Measurements from ENCODE around the gene DUSP18. TPM values are rescaled to one million over a fixed set of nuclear protein-coding genes. Genes with fewer than 3 reads are reported as not detected.

Gene DUSP18
- total and polyA plus RNA-seq, 12 donors, result 1.5 to 6.3 (median 2.5) TPM

- no peak overlapping the region for H3K4me3 ChIP-seq
- H3K36me3 ChIP-seq, result no peaks in the 10 kb centered on the region
- intact Hi-C loops (cut with DNase I), result no loop called here
- TF ChIP-seq, protein P1, sequence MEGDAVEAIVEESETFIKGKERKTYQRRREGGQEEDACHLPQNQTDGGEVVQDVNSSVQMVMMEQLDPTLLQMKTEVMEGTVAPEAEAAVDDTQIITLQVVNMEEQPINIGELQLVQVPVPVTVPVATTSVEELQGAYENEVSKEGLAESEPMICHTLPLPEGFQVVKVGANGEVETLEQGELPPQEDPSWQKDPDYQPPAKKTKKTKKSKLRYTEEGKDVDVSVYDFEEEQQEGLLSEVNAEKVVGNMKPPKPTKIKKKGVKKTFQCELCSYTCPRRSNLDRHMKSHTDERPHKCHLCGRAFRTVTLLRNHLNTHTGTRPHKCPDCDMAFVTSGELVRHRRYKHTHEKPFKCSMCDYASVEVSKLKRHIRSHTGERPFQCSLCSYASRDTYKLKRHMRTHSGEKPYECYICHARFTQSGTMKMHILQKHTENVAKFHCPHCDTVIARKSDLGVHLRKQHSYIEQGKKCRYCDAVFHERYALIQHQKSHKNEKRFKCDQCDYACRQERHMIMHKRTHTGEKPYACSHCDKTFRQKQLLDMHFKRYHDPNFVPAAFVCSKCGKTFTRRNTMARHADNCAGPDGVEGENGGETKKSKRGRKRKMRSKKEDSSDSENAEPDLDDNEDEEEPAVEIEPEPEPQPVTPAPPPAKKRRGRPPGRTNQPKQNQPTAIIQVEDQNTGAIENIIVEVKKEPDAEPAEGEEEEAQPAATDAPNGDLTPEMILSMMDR (IDR thresholded peaks at IDR 0.05), result no peak
- peaks cover 0 to under 1% (median 0%) of the 10 kb centered on the region in 9 donors for H3K4me1 ChIP-seq
- H3K27ac ChIP-seq, result no peak overlapping the region
- WGBS, 2 donors, result 68 to 78% methylated on average over 9 of the region's 9 CpGs
- DNase-seq (no peak), ATAC-seq (no peak)
- no peaks in the 10 kb centered on the region for H3K9me3 ChIP-seq
- peaks cover 0 to 8% (median 0%) of the 10 kb centered on the region in 7 donors for H3K27me3 ChIP-seq
These were observed 7.8 kb upstream of the DUSP18 start for GRCh38 chr22:30675436-30675835.

DNA sequence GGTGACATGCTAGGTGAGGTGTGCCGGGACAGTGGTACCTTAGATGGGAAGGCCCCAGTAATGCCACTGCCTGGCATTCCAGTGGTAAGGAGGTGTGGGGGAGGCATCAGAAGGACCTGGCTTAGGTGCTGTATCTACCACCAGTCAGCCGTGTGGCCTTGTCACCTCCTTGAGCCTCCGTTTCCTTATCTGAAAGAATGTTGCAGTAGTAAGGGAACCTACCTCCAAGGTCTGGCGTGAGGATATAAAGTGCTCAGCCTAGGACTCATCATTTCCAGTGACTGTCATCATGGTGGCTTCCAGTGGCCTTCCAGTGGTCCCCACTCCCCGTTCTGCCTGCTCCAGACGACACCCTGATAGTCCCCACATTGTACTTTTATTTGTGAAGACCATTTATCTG, 6.8 kb upstream of the DUSP18 start:
- Histone ChIP-seq H3K4me3 (no peak overlapping the region), H3K27me3 (peaks cover 0 to 8% (median 0%) of the 10 kb centered on the region in 7 donors), H3K36me3 (no peaks in the 10 kb centered on the region), H3K27ac (no peak overlapping the region), H3K9me3 (no peaks in the 10 kb centered on the region), H3K4me1 (no peaks in the 10 kb centered on the region)
- ATAC-seq (no peak), DNase-seq (no peak)
- intact Hi-C loops (cut with DNase I), result no loop called here
- 86 to 91% methylated on average over 6 of the region's 6 CpGs for WGBS, 2 donors
- TF ChIP-seq, protein P1 (IDR thresholded peaks at IDR 0.05), result no peak

DNA sequence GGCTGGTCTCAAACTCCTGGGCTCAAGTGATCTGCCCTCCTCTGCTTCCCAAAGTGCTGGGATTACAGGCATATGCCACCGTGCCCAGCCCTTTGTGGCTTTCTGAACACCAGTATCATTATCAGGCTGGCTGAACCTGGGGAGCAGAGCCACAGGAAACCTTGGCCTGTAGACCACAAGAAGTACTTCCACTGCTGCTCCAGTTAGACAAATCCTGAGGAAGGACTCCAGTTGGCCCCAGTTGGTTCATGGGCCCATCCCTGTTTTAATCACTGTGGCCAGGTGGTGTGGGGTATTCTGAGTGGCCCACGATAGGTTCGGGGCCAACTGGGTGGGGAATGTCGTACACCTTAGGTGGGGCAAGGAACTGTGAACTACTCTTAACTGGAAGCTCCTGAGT, 5.5 kb upstream of the DUSP18 start:
- intact Hi-C loops (cut with DNase I), result no loop called here

DNA sequence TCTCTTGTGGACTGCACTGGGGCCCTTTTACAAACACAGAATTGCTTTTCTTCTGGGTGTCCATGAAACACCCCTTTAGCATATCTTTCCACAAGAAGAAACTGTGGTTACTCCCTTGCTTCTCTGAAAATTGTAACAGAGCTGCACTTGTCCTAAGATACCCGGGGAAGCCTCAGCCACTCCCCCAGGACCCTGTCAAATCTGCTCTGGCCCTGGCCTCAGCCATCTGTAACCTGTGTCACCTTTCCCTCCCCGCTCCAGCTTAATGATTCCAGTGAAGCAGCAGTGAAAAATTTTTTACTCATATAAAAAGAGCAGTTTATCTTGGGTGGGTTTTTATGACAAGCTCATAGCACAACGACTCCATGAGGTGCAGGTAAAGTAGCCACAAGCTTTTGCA, 3.4 kb upstream of the DUSP18 start:
- TF ChIP-seq, protein P1 (IDR thresholded peaks at IDR 0.05), result no peak
- H3K27ac ChIP-seq, result no peak overlapping the region
- 83 to 88% methylated on average over 3 of the region's 3 CpGs for WGBS, 2 donors
- intact Hi-C loops (cut with DNase I), result no loop called here
- no peak overlapping the region for H3K4me3 ChIP-seq
- H3K4me1 ChIP-seq, result peaks cover 0 to 18% (median 15%) of the 10 kb centered on the region in 9 donors
- DNase-seq, result no peak
- no peak for ATAC-seq
- H3K27me3 ChIP-seq, result peaks cover 0 to 9% (median 0%) of the 10 kb centered on the region in 7 donors
- no peaks in the 10 kb centered on the region for H3K36me3 ChIP-seq
- H3K9me3 ChIP-seq, result no peaks in the 10 kb centered on the region

More for the DNA sequence above, 5.5 kb upstream of the DUSP18 start:
- Histone ChIP-seq H3K36me3 (no peaks in the 10 kb centered on the region), H3K4me3 (no peak overlapping the region), H3K27ac (no peak overlapping the region), H3K4me1 (peaks cover 0 to 5% (median 3%) of the 10 kb centered on the region in 9 donors), H3K27me3 (peaks cover 0 to 8% (median 0%) of the 10 kb centered on the region in 7 donors), H3K9me3 (no peaks in the 10 kb centered on the region)
- DNase-seq (no peak), ATAC-seq (no peak)
- 89 to 92% methylated on average over 4 of the region's 4 CpGs for WGBS, 2 donors
- TF ChIP-seq, protein P1 (IDR thresholded peaks at IDR 0.05), result no peak

All from heart right ventricle (tissue), 16 donors.